ENCODE measurements around the gene KRT2. TPM values are rescaled to one million over a fixed set of nuclear protein-coding genes. Genes with fewer than 3 reads are reported as not detected.

The KRT2 gene
- total RNA-seq, 1 donor from 2014 or later = not detected

DNA sequence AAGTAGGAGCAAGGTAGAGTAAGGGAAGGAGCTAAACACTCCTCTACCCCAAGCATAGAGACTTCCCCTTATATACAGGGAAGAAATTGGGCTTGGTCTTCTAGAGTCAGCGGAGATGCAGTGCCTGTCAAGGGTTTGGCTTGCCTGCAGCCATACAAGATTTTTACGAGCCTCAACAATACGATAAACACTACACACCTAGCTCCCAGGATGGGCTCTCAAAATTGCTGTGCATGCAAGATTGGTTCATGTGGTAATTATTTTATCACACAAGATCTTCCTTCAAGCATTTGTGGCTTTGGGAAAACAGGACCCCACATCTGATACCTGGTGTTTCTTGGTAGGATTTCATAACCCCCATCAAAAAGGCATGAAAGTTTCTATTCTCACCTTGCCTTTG lies 28.4 kb upstream of the KRT2 start, which contains the start of gene KRT1:
KRT1 (minus strand) TSS at position 45 of the 400 bp plus-strand sequence. CDS start 59 bp downstream, outside the sequence.
- H3K4me1 Mint-ChIP-seq (ENCODE audit: unreplicated experiment) = no peaks in the 10 kb centered on the region
- TF ChIP-seq, protein P1, sequence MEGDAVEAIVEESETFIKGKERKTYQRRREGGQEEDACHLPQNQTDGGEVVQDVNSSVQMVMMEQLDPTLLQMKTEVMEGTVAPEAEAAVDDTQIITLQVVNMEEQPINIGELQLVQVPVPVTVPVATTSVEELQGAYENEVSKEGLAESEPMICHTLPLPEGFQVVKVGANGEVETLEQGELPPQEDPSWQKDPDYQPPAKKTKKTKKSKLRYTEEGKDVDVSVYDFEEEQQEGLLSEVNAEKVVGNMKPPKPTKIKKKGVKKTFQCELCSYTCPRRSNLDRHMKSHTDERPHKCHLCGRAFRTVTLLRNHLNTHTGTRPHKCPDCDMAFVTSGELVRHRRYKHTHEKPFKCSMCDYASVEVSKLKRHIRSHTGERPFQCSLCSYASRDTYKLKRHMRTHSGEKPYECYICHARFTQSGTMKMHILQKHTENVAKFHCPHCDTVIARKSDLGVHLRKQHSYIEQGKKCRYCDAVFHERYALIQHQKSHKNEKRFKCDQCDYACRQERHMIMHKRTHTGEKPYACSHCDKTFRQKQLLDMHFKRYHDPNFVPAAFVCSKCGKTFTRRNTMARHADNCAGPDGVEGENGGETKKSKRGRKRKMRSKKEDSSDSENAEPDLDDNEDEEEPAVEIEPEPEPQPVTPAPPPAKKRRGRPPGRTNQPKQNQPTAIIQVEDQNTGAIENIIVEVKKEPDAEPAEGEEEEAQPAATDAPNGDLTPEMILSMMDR (conservative IDR thresholded peaks at IDR 0.05) = no peak
- no peak for DNase-seq (ENCODE audit: extremely low spot score, unreplicated experiment)
- peak within 1 kb of the TSS; percentile 90 for H3K4me3 Mint-ChIP-seq
- H3K36me3 Mint-ChIP-seq = peaks cover 3% of the 10 kb centered on the region
- H3K9me3 Mint-ChIP-seq = no peaks in the 10 kb centered on the region
- peaks cover 23% of the 10 kb centered on the region for H3K27me3 Mint-ChIP-seq
- H3K27ac Mint-ChIP-seq = peak within 1 kb of the TSS; percentile 73

DNA sequence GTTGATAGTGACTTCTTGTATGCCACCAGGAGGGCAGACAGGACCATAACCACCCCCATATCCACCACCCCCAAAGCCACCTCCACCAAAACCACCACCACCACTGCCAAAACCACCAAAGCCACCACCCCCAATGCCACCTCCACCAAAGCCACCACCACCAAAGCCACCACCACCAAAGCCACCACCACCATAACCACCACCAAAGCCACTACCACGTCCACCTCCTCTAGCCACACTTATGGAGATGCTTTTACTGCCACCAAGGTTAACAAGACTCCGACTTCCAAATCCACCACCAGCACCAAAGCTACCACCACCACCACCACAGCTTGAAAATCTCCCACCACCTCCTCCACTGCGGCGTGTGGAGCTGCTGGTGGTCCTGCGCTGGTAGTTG lies 27.9 kb upstream of the KRT2 start:
- peaks cover 3% of the 10 kb centered on the region for H3K36me3 Mint-ChIP-seq
- DNase-seq (ENCODE audit: extremely low spot score, unreplicated experiment) = no peak
- peaks cover 23% of the 10 kb centered on the region for H3K27me3 Mint-ChIP-seq
- H3K27ac Mint-ChIP-seq = peak overlapping the region; percentile 73
- H3K4me3 Mint-ChIP-seq = peak overlapping the region; percentile 90
- no peaks in the 10 kb centered on the region for H3K9me3 Mint-ChIP-seq
- TF ChIP-seq, protein P1 (conservative IDR thresholded peaks at IDR 0.05) = no peak
- H3K4me1 Mint-ChIP-seq (ENCODE audit: unreplicated experiment) = no peaks in the 10 kb centered on the region

DNA sequence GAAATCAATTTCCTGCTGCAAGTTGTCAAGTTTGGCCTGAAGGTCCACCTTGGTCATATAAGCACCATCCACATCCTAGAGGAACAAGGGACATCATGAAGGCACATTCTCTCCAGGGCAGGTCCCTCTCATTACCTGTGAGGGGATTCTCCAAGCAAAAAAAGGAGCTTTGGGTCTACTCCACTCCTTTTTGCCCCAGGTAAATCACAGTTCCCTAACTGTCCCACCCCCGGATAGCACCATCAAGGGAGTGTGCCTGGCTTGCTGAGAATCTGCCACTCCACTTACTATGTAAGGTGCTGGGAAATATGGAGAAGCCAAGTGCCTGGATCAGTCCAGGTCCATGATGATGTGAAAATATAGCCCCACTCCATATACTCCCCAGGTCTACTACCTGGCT lies 25.7 kb upstream of the KRT2 start:
- peaks cover 3% of the 10 kb centered on the region for H3K36me3 Mint-ChIP-seq

DNA sequence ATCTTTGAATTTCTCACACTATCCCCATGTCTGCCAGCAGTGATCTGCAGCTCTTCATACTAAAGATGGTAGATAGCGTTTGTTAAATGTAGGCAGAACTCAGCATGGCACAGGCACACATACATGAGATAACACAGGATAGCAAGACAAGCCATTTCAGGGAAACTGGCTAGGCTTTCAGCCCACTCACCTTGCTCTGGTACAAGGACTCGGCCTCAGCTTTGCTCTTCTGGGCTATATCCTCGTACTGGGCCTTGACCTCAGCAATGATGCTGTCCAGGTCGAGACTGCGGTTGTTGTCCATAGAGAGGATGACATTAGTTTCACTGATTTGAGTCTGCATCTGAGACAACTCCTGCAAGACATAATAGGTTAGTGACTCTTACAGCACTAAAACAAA lies 25.1 kb upstream of the KRT2 start:
- peaks cover 24% of the 10 kb centered on the region for H3K27me3 Mint-ChIP-seq

More for the DNA sequence above, 25.7 kb upstream of the KRT2 start:
- H3K4me1 Mint-ChIP-seq (ENCODE audit: unreplicated experiment) = no peaks in the 10 kb centered on the region
- no peaks in the 10 kb centered on the region for H3K9me3 Mint-ChIP-seq
- no peak overlapping the region for H3K27ac Mint-ChIP-seq
- H3K4me3 Mint-ChIP-seq = no peak overlapping the region
- TF ChIP-seq, protein P1 (conservative IDR thresholded peaks at IDR 0.05) = no peak
- peaks cover 24% of the 10 kb centered on the region for H3K27me3 Mint-ChIP-seq
- no peak for DNase-seq (ENCODE audit: extremely low spot score, unreplicated experiment)

DNA sequence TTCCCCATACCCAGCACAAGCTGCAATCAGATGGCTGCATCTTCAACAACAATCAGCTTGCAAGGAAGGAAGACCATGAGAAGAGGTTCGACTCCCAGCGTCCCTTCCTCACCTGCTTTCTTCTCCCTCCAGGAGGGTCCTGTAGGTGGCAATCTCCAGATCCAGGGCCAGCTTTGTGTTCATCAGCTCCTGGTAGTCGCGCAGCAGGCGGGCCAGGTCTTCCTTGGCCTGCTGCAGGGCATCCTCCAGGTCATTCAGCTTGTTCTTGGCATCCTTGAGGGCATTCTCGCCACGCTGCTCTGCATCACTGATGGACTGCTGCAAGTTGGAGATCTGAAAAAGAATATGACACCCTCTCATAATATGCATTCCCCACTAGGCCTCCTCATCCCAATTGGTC lies 24.2 kb upstream of the KRT2 start:
- Mint-ChIP-seq H3K9me3 (no peaks in the 10 kb centered on the region), H3K4me1 (ENCODE audit: unreplicated experiment) (no peaks in the 10 kb centered on the region)

More for the DNA sequence above, 25.1 kb upstream of the KRT2 start:
- no peaks in the 10 kb centered on the region for H3K9me3 Mint-ChIP-seq
- no peak overlapping the region for H3K27ac Mint-ChIP-seq
- DNase-seq (ENCODE audit: extremely low spot score, unreplicated experiment) = no peak
- H3K4me3 Mint-ChIP-seq = peak overlapping the region; percentile 21
- peaks cover 3% of the 10 kb centered on the region for H3K36me3 Mint-ChIP-seq
- TF ChIP-seq, protein P1 (conservative IDR thresholded peaks at IDR 0.05) = no peak
- no peaks in the 10 kb centered on the region for H3K4me1 Mint-ChIP-seq (ENCODE audit: unreplicated experiment)

More for the DNA sequence above, 24.2 kb upstream of the KRT2 start:
- peaks cover 16% of the 10 kb centered on the region for H3K27me3 Mint-ChIP-seq
- H3K27ac Mint-ChIP-seq = peak overlapping the region; percentile 10
- peaks cover 3% of the 10 kb centered on the region for H3K36me3 Mint-ChIP-seq
- peak overlapping the region; percentile 21 for H3K4me3 Mint-ChIP-seq
- DNase-seq (ENCODE audit: extremely low spot score, unreplicated experiment) = no peak
- TF ChIP-seq, protein P1 (conservative IDR thresholded peaks at IDR 0.05) = no peak
